GM19397 (cell line): Measurements from ENCODE around the gene DLL3.
A peak's percentile ranks its signal among the peaks of the same experiment; 100 is the strongest.

Source experiments
- ATAC-seq: cut with Tn5 transposase; IDR thresholded peaks from one replicate; pipeline ENCODE4 v1.9.1; 2021; ENCODE audit warnings: mild to moderate bottlenecking, moderate library complexity; ENCODE audit not compliant: unreplicated experiment

Gene DLL3

DNA sequence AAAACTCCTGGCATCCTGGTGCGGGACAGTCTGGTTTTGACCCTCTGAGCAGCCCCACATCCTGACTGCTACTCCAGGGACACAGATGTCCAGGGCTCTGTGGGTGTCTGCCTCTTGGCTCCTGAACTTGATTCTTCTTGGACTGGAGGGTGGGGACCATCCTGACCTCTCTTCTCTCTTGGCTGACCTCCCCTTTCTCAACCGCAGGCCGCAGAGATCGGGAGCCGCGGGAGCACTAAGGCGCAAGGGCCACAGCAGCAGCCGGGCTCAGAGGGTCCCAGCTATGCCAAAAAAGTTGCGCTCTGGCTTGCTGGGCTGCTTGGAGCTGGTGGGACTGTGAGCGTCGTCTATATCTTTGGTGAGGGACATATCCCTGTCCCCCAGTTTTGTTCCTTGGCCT is 17.1 kb upstream of the DLL3 start:
- ATAC-seq, result no peak

DNA sequence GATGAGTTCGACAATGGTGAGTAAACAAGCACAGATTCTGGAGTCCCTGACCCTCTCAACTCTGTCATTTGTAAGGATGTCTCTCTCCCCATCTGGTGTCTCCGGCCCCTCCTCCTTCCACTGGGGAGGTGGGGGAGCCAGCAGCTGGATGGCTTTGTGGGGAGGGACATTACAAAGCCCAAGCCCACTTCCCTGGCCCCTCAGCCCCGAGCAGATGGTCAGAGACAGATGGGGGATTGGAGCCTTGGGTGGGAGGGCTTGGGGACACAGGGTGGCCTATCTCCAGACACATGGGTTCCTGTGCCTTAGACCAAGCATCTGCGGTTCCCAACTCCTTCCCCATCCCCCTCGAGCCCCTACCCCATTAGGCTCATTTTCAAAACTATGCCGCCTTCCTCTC is 15.6 kb upstream of the DLL3 start:
- ATAC-seq, result no peak

DNA sequence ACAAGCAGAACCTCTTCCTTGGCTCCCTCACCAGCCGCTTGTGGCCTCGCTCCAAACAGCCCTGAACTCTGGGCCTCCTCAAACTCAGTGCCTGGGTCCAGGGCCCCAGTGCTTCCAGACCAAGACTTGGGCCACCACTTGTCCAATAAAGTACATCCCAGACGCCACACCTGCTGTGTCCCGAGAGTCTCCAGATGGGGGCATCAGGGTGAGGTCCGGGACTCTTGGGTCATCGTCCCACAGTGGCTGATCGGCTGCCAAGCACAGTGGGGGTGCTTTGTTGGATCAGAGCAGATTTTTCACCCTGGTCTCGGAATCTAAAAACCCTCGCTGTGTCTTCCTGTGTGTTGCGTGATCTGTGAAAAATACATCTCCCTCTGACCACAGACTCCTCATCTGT is 9.0 kb upstream of the DLL3 start:
- no peak for ATAC-seq

DNA sequence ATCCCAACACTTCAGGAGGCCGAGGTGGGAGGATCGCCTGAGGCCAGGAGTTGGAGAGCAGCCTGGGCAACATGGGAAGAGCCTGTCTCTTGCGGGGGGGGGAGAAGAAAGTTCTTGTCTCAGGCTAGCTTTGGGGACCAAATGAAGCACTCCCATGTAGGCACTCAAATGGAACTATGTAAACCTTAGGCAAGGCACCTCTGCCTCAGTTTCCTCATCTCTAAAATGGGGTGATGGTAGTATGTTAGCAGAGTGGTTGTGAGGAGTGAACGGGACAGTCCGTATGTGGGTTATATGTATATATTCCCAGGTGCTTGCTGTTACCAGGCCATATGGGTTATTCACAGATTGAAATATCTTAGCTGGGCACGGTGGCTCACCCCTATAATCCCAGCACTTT is 6.5 kb upstream of the DLL3 start:
- no peak for ATAC-seq

DNA sequence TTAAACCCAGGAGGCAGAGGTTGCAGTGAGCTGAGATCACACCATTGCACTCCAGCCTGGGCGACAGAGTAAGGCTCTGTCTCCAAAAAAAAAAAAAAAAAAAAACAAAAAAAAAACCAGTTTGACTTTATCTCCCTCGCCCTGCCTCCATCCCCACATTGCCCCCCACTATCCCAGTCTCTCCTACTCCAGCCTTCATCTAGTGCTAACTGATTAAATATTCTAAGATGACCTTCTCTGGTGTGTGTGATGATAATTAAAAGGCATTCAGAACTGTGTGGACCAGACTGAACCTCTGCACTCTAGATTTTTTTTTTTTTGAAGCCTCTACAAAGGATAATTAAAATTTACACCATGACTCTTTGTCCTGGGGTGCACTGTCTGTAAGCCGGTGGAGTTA is 6.0 kb upstream of the DLL3 start:
- ATAC-seq, result no peak

DNA sequence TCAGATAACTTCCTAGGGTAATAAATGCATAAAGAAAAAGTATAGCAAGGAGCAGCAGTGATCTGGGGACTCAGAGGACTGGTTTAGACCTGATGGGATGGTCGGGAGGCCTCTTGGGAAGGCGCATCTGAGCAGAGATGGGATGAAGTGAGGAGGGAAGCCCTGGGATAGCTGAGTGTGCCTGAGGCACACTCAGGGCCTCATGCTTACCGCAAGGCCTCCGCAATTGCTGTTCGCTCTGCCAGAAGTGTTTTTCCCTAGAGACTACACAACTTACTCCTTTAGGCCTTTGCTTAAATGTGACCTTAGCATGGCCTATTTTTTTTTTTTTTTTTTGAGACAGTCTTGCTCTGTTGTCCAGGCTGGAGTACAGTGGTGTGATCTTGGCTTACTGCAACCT is 4.1 kb upstream of the DLL3 start:
- ATAC-seq, result no peak

DNA sequence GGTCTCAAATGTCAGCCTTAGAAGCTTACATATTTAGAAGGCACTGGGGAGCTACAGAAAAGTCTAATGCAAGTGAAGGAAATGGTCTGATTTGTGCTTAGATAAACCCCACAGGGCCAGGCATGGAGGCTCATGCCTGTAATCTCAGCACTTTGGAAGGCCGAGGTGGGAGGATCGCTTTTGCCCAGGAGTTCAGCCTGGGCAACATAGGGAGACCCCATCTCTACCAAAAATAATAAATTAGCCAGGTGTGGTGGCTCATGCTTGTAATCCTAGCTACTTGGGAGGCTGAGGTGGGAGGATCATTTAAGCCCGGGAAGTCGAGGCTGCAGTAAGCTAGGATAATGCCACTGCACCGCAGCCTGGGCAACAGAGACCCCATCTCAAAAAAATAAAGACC is 2.7 kb upstream of the DLL3 start:
- ATAC-seq, result no peak

DNA sequence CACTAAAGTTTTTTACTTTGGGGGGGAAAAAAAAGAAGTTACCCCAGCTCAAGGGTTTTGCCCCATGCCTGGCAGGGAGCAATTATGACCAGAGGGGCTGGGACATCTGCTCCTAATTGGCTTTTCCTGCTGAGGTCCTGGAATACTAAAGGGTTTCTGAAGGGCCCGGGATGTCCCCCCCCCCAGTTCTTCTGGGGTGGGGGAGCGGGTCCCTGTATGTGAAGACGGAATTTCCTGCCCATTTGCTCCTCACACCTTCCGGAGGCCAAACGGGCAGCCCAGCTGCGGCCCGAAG is 1.1 kb upstream of the DLL3 start:
- no peak for ATAC-seq

DNA sequence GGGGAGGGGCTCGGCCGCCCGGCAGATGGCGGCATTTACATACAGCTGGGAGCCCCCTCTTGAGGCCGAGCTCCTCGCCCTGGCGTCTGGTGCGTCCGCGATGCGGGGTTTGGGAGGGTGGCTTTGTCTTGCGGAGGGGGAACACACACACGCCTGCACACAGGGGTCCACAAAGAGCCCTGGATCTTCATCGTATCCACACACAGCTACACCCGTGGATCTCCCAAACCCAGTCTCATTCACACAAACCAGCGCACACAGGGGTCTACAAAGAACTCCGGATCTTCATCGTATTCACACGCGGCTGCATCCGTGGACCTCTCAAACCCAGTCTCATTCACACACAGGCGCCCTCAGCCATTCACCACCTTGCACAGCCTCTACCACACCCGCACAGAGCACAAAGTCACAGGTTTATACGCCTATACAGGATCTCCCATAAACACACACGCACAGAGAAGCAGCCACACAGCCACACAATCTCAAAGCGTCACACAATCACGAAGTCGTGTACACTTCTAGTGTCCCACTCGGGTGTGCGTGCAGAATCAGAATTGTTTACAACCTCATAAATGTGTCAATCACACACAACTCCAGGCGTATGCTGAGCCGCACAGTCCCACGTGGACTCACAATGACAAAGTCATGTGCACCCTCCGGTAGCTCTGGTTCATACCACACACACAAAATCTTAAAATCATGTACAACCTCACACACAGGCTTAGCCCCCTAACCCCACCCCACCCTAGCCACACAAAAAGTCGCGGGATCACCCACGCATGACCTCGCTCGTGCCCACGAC is 550 bp upstream of the DLL3 start:
- no peak for ATAC-seq

DNA sequence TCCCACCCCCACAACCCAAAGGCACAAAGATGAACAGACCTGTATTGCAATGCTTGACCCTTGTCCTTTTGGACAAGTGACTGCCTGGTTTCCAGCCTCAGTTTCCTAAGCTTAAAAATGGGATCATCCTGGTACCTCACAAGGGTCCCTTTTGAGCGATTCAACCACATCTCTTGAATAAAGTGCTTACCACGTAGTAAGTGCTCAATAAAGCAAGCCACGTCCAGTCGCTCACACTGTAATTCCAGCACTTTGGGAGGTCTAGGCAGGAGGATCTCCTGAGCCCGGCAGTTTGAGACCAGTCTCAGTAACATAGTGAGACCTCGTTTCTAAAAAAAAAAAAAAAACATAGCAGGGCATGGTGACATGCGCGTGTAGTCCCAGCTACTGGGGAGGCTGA is 1.2 kb downstream of the DLL3 start:
- ATAC-seq, result no peak

DNA sequence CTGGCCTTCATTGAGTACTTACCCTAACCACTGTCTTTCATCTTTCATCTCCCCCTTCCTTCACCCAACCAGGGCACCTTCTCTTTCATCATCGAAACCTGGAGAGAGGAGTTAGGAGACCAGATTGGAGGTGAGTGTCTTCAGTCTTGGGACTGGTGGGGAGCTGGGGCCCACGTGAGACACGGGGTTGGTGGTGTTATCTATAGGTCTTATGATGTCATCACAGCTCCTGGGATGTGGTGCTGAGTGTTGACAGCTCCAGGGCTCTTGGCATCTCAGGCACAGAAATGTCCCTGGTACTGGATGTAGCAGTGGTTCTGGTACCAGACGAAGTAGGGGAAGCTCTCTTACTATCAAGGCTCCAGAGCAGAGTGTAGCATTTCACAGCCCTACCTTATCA is 1.8 kb downstream of the DLL3 start:
- ATAC-seq, result no peak

DNA sequence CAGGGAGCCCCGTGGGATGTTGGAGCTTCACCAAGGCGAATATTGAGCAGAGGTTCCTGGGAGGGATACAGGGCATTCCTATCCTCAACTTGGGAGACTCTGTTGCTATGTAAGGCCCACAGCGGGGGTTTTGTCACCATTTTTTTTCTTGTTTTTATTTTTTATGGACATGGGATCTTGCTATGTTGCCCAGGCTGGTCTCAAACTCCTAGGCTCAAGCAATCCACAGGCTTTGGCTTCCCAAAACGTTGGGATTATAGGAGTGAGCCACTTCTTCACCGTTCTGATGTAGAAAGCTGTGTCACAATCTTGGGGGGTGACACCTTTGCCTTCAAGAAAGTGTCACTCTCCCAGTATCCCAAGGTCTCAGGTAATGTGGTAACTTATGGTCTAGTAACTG is 2.6 kb downstream of the DLL3 start:
- no peak for ATAC-seq

DNA sequence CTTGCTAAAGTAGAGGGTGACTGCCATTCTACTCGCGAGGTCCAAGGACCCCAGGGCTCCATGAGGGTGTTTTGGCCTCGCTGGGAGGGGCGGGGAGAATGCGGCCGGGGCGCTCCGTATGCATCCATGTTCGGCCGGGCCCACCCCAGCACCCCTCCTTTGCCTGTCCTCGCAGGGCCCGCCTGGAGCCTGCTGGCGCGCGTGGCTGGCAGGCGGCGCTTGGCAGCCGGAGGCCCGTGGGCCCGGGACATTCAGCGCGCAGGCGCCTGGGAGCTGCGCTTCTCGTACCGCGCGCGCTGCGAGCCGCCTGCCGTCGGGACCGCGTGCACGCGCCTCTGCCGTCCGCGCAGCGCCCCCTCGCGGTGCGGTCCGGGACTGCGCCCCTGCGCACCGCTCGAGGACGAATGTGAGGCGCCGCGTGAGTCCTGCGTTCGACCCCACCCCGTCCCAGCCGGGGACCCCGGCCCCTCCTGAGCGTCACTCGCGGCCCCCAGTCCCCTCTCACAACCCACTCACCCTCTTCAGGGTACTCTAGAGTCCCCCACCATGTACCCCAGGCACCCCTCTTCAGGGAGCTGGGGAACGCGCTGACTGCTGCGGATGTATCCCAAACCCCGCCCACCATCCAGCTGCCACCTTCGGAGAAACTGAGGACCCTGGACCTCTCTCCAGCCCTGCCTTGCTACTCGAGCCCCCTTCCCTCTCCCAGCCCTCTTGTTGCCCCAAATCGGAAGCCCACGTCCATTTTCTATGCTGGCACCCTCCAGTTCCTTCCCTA is 4.1 kb downstream of the DLL3 start:
- ATAC-seq, result no peak

DNA sequence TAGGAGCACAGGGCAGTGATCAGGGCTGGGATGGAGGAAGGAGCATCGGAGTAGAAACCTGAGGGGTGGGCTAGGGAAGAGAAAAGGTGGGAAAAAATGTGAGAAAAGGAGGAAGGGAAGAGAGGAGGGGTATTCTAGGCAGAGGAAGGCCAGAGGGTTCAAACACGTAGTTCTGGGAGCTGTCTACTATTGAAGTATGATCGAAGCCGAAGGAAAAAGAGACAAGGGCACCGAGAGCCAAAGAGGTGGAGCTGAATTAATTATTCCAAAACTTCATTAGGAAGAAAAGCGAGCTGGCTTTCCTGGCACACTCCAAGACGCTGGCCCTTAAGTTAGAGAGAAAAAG is 7.8 kb downstream of the DLL3 start:
- ATAC-seq, result no peak

DNA sequence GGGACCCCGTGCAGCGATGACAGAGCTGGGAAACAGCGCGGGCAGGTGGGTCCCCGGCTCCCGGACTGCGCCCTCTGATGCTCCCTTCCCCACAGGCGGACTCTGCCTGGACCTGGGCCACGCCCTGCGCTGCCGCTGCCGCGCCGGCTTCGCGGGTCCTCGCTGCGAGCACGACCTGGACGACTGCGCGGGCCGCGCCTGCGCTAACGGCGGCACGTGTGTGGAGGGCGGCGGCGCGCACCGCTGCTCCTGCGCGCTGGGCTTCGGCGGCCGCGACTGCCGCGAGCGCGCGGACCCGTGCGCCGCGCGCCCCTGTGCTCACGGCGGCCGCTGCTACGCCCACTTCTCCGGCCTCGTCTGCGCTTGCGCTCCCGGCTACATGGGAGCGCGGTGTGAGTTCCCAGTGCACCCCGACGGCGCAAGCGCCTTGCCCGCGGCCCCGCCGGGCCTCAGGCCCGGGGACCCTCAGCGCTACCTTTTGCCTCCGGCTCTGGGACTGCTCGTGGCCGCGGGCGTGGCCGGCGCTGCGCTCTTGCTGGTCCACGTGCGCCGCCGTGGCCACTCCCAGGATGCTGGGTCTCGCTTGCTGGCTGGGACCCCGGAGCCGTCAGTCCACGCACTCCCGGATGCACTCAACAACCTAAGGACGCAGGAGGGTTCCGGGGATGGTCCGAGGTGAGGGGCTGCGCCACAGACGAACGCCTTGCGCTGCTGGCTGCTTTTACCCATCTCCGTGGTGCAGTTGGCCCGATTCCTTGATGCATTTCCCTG is 8.4 kb downstream of the DLL3 start:
- ATAC-seq, result peak; percentile 57

DNA sequence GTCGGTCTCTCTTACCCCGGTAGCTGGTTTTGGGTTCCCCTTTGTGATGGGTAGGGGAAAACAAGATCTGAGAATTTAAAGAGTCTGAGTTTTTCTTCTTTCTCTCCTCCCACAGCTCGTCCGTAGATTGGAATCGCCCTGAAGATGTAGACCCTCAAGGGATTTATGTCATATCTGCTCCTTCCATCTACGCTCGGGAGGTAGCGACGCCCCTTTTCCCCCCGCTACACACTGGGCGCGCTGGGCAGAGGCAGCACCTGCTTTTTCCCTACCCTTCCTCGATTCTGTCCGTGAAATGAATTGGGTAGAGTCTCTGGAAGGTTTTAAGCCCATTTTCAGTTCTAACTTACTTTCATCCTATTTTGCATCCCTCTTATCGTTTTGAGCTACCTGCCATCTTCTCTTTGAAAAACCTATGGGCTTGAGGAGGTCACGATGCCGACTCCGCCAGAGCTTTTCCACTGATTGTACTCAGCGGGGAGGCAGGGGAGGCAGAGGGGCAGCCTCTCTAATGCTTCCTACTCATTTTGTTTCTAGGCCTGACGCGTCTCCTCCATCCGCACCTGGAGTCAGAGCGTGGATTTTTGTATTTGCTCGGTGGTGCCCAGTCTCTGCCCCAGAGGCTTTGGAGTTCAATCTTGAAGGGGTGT is 9.1 kb downstream of the DLL3 start:
- no peak for ATAC-seq

DNA sequence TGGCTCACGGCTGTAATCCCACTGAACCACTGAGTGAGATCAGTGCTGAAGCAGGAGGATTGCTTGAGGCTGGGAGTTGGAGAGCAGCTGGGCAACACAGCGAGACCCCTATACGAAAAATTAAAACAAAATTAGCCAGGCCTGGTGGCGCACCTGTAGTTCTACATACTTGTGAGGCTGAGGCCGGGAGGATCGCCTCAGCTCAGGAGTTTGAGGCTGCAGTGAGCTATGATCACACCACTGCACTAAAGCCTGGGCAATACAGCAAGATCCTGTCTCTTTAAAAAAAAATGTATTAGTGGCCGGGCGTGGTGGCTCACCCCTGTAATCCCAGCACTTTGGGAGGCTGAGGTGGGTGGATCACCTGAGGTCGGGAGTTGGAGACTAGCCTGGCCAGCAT is 9.9 kb downstream of the DLL3 start:
- no peak for ATAC-seq

DNA sequence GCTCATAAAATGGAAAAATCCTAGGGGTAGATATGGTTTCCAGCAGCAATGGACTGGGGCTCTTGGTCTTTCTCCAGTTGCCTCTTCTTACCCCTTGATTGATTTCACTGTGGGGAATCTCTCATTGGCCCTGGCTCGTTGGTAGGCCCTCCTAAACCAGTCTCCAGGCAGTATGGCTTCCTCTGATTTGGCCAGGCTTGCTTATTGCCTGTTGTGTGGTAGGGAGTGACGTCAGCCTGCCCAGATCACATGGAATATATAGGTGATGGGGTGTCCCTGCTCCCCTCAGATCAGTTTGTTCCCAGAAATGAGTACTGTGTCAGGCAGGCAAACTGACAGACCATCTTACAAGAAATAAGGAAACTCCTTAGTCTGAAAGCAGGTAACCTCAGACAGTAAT is 10.5 kb downstream of the DLL3 start:
- no peak for ATAC-seq

DNA sequence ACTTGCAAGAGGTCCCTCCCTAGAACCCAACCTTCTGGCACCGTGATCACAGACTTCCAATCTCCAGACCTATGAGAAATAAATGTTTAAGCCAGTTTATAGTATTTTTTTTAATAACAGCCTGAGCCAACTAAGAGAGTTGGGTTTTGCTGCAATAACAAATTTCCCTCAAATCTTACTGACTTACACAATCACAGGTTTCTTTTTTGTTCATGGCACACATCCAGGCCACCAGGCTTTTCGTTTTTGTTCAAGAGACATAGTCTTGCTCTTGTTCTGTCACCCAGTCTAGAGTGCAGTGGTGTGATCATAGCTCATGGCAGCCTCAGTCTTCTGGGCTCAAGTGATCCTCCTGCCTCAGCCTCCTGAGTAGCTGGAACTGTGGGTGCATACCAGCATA is 14.2 kb downstream of the DLL3 start:
- no peak for ATAC-seq

DNA sequence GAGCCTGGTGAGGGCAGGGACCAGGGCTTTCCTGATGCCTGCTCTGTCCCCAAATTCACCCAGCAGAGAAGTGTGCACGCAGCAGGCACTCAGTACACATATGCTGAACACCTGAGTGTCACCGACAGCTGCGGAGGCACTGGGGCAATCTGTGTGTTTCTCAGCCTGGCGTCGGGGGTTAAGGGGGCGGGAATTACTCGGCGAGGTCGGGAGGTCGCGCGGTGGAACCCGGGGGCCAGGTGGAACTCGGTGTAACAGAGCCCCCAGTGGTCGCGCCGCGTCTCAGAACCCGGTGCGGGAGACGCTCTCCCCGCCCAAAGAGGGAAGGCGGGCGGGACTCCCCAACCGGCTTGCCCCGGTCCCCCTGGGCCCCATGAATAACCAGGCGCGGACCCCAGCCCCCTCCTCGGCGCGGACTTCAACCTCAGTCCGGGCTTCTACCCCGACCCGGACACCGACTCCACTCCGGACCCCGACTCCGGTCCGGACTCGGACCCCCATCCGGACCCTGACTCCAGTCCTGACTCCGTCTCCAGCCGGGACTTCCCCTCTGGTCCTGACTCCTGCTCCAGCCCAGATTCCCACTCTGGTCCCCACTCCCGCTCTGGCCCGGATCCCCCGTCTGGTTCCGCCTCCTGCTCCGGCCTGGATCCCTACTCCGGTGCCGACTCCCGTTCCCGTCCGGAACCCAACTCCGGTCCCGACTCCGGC is 16.2 kb downstream of the DLL3 start, which contains the start of gene SELENOV:
Gene SELENOV (plus strand): TSS at position 300 of the 711 bp plus-strand sequence. CDS start 74 bp downstream, at position 374.
- ATAC-seq, result no peak
